GM18499 (cell line): ENCODE results near the gene DOLPP1.

Experiments
- ATAC-seq: cut with Tn5 transposase; IDR thresholded peaks from one replicate; pipeline ENCODE4 v1.9.1; 2021; ENCODE audit warnings: moderate number of reproducible peaks; ENCODE audit not compliant: insufficient read depth, unreplicated experiment

DOLPP1 gene

DNA sequence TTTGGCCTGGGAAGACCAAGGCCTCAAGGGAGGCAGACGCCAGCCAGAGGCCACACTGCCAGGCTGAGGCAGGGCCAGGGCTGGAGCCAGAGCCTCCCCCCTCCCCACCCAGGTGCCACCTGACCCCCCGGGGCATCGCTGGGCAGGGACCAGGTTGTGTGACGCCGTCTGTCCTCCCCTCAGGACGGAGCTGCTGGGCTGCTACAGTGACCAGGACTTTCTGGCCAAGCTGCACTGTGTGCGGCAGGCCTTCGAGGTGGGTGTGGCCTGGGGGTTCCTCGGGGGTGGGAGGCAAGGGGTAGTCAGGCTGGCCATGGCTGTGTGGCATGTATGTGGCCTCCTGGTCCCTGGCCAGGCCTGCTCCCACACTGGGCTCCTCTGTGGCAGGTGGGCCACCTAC lies 17.9 kb upstream of the DOLPP1 start:
- no peak for ATAC-seq

DNA sequence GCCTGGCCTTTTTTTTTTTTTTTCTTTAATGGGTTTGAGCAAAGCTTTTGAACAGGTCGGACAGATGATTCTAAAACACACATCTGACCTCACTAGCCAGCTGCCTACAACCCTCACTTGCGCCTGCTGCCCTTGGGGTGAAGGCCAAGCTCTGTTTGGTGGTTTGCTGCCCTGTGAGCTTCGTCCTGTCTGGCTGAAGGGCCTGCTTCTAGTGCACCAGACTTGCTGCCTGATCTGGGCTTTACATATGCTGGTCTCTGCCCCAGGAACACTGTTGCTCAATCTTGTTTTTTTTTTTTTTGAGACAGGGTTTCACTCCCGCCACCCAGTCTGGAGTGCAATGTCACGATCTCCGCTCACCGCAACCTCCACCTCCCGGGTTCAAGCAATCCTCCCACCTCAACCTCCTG lies 16.4 kb upstream of the DOLPP1 start:
- ATAC-seq: no peak

DNA sequence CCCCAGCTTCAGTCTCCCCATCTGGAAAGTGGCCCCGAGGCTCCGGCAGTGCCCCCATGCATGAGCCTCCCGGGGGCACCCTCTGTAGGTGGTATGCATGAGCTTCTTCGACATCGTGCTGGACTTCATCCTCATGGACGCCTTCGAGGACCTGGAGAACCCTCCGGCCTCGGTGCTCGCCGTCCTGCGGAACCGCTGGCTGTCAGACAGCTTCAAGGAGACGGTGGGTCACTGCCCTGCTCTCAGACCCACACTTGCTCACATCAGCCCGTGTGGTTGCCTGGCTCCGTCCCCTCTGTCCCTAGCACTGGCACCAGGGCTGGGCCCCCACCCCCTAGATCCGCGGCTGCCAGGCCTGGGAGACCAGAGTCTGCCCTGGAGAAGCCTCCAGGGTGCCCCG lies 12.8 kb upstream of the DOLPP1 start:
- no peak for ATAC-seq

DNA sequence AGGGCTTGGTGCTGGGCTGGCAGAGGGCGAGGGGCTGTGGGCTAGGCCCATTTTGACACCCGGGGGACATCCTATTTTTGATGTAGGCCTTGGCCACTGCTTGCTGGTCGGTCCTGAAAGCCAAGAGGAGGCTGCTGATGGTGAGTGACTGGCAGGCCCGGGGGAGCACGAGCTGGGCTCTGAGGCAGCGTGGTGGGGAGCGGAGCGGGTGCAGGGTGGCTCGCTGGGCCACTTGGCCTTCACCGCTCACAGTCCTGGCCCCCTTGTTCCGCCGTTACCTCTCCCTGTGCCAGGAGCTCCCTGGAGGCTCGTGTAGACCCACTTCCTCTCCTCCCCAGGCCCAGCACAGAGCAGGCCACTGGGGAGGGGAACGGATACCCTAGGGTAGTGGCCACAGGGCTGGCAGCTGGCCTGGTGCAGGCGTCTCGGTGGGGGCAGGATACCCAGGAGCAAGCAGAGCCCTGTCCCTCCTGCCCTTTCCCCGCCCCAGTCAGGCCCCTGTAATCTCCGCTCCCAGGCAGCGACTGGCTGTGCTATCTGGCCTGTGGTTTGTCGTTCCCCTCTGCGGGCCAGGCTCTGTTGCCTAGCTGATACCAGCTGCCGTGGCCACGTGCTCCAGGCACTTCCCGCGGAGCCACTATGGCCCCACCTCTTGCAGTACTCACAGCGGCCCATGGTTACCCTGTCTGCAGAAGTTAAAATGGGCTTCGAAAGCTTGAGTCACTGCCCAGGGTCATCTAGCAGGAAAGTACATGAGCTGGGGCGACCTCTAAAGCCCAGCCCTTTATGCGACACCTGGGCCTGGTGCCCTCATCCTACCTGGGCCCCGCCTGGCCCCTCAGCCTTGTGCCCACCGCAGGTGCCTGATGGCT lies 11.7 kb upstream of the DOLPP1 start:
- ATAC-seq: no peak

DNA sequence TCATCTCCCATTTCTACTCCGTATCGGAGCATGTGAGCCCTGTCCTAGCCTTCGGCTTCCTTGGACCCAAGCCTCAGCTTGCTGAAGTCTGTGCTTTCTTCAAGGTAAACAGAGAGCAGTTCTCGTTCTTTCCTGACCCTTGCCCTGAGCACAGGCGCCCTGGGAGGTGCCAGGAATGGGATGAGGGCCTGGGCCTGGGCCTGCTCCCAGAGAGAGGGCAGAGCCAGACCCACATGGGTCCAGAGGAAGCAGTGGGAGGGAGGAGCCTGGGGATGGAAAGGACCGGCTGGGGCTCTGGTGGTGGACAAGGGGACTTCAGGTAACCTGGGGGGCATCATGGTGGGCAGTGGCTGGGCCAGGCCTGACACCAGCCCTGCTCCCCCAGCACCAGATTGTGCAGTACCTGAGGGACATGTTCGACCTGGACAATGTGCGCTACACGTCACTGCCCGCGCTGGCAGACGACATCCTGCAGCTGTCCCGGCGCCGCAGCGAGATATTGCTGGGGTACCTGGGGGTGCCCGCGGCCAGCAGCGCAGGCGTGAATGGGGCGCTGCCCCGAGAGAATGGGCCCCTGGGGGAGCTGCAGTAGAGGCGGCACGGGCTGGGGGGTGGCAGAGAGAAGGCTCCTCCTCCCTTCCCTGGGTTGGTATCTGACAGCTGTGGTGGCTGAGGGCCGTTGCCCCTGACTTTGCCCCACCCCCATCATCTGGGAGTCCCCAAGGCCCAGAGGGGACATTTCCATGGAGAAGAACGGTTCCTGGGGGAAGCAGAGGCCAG lies 10.9 kb upstream of the DOLPP1 start:
- no peak for ATAC-seq

DNA sequence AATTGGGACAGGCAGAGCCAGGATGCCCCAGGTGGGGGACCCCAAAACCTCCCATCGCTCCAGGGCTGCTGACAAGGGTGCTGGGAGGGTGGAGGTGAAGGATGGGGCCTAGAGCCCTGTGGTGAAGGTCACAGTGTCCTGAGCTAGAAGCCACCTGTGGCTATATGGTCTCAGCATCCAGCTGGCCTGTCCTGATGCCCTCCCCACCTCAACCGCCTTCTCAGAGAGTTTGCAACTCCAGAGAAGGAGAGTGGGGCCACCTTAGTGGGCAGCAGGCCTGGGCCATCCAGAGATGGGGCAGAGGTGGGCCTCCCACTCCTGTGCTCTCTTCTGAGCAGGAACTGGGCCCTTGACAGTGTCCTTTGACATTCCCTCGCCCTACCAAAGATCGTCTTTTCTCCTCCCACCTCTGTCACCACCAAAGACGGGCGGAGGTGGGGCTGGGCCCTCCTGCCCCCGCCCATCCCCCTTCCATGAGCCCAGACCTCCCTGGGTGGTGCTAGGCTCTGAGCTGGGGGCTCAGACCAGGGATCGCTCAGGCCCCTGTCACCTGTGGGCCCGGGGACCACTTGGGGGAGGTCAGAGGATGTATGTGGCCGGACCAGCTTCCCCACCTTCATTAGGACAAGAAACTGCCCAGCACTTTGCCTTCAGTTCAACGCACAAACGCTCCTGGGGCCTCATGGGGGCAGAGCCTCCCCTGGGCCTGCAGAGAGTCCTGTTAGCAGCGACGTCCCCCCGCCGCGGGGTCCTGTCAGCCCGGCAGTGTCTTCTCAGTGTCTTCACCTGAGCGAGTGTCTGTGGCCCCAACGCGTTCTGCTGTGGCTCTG lies 10.0 kb upstream of the DOLPP1 start:
- ATAC-seq: no peak

DNA sequence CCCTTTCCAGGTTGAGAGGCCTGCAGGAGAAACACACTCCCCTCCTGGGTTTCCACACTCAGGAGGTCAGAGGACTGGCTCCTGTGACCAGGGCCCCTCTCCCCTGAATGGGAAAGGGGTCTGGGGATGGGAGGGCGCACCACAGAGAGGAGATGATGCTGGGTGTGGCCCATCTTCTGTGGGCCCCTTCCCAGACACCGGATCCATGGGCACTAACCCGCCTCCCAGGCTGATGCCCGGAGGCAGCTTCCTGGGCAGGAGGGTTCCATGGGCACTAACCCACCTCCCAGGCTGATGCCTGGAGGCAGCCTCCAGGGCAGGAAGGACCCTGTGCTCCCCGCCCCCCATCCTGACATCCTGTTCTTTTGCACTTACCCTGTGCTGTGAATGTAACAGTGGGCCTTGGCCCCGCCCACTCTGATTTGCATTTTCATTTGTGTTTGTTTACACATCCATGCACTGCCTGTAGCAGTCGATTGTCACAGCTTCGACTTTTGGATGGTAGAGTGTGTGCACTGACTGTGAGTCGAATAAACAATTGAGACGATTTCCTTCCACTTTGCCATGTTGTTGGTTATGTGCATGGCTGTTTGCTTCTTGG lies 9.3 kb upstream of the DOLPP1 start:
- ATAC-seq: no peak

DNA sequence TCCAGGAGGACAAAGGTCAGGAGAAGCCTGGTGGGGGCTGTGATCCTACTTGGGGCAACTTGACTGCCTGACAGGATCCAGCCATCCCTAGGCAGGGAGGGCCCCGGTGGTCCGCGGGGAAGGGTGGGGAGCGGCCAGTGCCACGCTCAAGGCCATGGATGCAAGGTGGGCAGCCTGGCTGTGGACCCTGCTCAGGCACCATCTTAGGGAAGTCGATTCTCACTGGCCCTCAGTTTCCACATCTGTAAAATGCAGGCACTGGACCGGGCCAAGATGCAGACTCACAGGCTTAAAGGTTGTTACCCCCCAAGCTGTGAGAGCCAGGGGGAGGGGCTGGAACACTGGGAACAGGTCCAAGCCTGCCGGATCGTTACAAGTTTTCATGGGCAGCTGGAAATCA lies 8.7 kb upstream of the DOLPP1 start:
- no peak for ATAC-seq

DNA sequence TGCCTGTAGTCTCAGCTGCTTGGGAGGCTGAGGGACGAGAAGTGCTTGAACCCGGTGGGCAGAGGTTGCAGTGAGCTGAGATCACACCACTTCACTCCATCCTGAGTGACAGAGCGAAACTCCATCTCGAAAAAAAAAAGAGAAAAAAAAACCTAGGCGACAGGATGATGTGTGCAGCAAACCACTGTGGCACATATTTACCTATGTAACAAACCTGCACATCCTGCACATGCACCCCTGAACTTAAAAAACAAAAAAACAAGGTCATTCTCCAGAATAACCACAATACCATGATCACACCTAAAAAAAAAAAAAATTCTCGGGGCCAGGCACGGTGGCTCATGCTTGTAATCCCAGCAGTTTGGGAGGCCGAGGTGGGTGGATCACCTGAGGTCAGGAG lies 7.5 kb upstream of the DOLPP1 start:
- no peak for ATAC-seq

DNA sequence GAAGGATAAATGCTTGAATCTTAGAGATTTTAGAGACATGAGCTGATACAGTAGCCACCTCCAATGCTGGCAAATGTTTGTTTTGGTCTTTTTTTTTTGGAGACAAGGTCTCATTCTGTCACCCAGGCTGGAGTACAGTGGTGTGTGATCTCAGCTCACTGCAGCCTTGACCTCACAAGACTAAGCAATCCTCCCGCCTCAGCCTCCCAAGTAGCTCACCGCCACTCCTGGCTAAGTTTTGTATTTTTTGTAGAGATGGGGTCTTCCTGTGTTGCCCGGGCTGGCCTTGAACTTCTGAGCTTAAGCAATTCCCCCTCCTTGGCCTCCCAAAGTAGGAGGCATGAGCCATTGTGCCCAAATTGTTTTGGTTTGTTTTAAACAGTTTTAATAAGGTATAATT lies 6.8 kb upstream of the DOLPP1 start:
- ATAC-seq: no peak

DNA sequence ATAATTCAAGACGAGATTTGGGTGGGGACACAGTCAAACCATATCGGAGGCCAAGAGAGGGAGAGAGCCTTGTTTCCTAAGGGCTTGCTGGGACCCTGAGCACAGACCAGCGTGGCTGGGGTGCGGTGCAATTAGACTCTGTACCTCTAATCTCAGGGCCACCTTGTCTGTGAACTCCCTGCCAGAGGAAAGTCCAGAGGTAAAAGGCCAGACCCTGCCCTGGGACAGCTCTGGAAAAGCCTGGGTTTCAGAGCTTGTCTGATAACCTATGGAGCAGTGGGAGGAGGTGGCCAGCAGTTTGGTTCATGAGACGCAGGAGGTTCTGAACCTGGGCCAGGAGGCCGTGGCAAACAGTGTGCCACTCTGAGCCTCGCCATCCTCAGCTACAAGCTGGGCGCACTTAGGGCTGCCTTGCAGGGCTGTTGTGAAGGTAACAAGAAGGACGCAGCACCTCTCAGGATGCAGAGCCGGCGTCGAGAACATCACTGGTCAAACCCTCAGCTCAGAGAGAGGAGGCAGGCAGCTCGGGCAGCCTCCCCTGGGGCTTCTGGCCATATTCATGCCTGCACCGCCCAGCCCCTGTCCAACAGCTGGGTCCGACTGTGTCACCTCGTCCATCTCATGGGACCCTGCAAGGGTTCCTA lies 4.8 kb upstream of the DOLPP1 start:
- ATAC-seq: no peak

DNA sequence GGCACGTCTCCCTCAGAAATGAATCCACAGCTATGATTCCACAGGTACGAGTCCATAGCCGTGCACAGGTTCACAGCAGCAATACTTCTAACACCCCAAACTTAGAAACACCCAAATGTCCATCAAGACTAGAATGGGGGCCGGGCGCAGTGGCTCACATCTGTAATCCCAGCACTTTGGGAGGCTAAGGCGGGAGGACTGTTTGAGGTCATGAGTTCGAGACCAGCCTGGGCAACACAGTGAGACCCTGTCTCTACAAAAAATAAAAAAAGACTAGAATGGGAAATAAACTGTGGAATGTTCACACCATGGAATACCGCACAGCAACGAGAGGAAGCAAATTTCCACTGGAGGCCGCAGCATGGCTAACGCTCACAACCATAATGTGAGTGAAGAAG lies 4.3 kb upstream of the DOLPP1 start:
- no peak for ATAC-seq

DNA sequence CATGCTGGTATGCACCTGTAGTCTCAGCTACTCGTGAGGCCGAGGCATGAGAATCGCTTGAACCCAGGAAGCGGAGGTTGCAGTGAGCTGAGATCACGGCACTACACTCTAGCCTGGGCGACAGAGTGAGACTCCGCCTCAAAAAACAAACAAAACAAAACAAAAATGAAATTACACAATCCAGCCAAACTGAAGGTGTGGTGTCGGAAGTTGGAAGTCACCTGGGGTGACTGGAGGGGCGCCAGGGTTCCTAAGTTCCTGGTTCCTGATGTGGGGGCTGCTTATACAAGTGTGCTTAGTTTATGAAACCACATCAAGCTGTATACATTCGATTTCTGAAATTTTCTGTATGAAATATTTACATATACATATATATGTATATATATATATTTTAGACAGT lies 3.7 kb upstream of the DOLPP1 start:
- no peak for ATAC-seq

DNA sequence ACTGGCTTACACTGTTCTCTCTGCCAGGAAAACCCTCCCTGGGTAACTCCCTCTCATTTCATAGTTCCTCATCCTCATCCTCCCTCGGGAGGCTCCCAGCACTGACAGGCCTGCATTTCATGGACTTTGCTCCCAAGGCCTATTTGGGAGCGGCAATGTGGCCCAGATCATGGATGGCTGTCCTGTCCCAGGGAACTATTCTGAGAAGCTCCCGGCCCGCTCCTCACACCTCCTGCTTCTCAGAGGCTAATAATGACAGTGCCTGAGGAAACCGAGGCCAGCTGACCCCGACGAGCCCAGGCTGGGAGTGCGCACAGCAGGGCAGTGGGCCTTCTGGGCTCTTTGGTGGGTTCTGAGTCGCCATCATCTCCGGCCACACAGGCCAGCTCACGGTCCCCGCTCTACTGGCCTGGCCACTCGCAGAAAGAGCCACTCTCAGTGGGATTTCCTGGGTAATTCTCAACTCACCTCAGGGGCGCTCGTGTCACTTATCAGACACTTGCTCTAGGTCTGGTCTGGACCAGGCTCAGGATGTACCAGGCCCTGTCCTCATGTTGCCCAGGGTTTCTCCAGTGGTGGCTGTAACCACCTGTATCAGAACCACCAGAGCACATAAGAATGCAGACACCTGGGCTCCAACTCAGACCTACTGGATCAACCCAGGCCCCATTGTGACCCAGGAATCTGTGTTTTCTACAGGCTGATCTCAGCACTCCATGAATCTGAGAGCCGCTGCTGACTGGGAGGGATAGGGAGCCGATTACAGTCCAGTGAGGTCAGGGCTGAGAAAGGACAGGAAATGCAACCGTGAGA lies 2.0 kb upstream of the DOLPP1 start:
- ATAC-seq: no peak

DNA sequence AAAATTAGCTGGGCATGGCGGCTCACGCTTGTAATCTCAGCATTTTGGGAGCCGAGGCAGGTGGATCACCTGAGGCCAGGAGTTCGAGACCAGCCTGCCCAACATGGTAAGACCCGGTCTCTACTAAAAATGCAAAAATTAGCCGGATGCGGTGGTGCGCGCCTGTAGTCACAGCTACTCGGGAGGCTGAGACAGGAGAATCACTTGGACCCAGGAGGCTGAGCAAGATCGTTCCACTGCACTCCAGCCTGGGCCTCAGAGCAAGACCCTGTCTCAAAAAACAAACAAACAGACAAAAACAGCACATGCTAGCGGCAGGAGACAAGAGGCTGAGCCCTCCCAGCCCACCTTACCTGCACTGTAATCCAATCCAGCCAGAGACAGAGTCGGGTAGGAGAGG lies 1.1 kb upstream of the DOLPP1 start:
- no peak for ATAC-seq

DNA sequence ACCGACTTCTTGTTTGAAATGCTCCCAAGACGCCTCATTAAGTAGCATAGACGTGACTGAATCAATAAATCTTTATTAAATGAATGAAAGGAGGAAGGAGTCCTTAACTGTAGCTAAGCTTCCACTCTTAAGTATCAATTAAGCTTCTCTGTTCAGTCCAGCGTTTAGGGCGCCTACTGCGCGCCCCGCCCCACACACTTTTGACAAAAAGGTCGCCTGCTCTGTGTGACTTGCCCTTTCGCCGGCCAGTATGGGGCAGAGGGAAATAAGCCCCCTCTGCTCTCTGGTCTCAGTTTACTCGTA lies 662 bp upstream of the DOLPP1 start:
- no peak for ATAC-seq

DNA sequence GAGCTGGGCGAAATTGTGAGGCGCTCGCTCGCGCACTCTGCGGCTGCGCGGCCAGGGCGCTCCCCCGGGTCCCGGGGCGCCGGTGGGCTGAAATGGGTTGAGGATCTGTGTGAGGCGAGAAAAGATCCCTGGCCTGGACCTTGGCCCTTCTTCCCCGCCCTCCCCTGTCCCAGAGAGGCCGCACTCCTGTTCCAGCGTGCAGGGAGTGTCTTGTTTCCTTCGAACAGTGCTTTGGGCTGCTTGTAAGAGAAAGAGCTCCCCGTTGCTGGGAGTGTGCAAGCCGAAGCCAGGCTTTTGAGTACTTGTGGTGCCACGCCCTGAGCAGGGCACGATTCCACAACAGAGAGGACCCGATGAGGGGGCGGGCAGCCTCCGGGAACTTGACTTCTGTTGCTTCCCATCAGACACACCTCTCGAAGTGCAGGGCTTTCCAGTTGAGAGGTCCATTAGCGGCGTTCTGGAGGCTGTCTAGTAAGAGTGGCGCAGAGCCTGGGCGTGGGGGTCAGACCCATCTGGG lies 535 bp downstream of the DOLPP1 start:
- ATAC-seq: no peak

DNA sequence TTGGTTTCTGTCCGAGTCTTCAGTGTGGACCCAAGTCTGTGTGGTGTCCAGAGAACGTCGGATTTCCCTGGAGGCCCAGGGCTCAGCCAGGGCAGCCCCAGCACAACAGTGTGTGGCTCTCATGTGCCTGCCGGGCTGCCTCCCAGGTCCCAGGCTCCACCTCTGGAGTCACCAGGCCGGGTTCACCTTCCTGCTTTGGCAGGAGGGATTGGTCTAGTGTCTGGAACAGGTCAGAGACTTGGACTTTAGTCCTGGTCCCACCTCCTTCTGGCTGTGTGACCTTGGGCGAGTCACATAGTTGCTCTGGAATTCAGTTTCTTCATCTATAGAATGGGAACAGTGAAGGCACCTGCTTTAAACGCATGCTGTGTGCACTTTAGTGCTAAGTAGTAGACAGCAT lies 3.2 kb downstream of the DOLPP1 start:
- ATAC-seq: no peak

DNA sequence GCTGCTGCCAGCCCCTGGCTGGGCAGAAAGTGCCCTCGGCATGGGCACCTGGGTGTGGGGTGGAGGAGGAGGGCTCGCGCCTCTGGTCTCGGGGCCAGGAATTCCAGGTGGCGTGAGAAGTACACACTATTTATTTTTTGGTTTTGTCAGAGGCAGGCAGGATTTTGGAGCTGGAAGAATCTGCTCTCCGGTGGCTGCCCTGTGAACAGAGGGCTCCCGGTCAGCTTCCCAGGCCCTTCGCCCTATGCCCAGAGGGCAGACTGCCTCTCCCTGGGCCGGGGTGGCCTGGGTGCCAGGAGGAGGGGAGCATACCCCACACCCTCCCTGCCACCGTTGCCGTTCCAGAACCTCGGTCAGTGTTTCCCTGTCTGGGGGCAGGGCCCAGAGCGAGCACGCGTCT lies 8.3 kb downstream of the DOLPP1 start:
- ATAC-seq: no peak
